BJ (cell line): ENCODE results near the gene ABHD4. TPM values are rescaled to one million over a fixed set of nuclear protein-coding genes. Genes with fewer than 3 reads are reported as not detected.
"Not testable (repeated sequence)": the region's sequence is repeated elsewhere in the genome, so short reads cannot be mapped to it uniquely, and the experiment has no call there.

ENCODE experiments used
- CTCF ChIA-PET: fragments of 350-600 bp; formaldehyde crosslinking; extraction: SDS; loops from one replicate; lab custom pipeline; 2021; ENCODE audit warnings: antibody characterized with exemption, inconsistent platforms; lab: Yijun Ruan, JAX
- POLR2A ChIA-PET: fragments of 300-600 bp; sonication (Branson Sonifier 250); formaldehyde crosslinking; extraction: SDS; loops from one replicate; lab custom pipeline; 2021; ENCODE audit warnings: antibody characterized with exemption; lab: Charles Lee
- DNase-seq: peaks from one replicate; pipeline ENCODE4 v3.0.0-alpha.2; 2011; ENCODE audit warnings: low read depth
- H3K27me3 ChIP-seq: 2 replicates; pipeline ENCODE4 v1.6.0; 2011; ENCODE audit warnings: low read length; ENCODE audit not compliant: control insufficient read depth, insufficient read depth
- H3K36me3 ChIP-seq: 2 replicates; pipeline ENCODE4 v1.5.1; 2011; ENCODE audit warnings: low read length; ENCODE audit not compliant: control insufficient read depth, insufficient read depth
- H3K4me3 ChIP-seq: 2 replicates; pipeline ENCODE4 v1.5.1; 2011; ENCODE audit warnings: low read depth, mild to moderate bottlenecking, control low read depth, low read length
- CTCF ChIP-seq: IDR thresholded peaks from 2 replicates; pipeline ENCODE4 v1.5.1; 2011; ENCODE audit warnings: low read depth, mild to moderate bottlenecking, control low read depth, inconsistent platforms, low read length, moderate library complexity; ENCODE audit not compliant: insufficient read depth
- polyA plus RNA-seq: library from polyadenylated mRNA; depleted of rRNA; stranded (reverse); fragments of >200 nt; gene quantifications from 2 replicates; pipeline ENCODE4 v1.2.3, GENCODE V29; 2011

Gene ABHD4
- polyA plus RNA-seq, 1 experiment, result 115 TPM

GRCh38 chr14:22607291-22607690 is 9.2 kb downstream of the ABHD4 start:
- H3K4me3 ChIP-seq, result no peak overlapping the region
- ChIA-PET CTCF (interaction anchor here (0.8 to 1.3 kb wide), 3 partner anchors 9 to 31 kb away, joined by 3 to 4 read pairs (median 3); no protein-coding TSS in a partner anchor), POLR2A (interaction anchor here (0.6 to 0.7 kb wide), 2 partner anchors 9 to 26 kb away, joined by 3 to 4 read pairs; partner anchors contain the start of gene ABHD4)
- no peak for DNase-seq
- no peaks in the 10 kb centered on the region for H3K27me3 ChIP-seq
- no peak for TF ChIP-seq CTCF
- peaks cover 51% of the 10 kb centered on the region for H3K36me3 ChIP-seq

- DNase-seq, result no peak
- ChIA-PET CTCF (interaction anchor here (1.0 to 4.6 kb wide), 3 partner anchors 11 to 42 kb away, joined by 3 to 45 read pairs (median 7); partner anchors contain the start of genes ABHD4 and DAD1), POLR2A (no interaction called here)
- peaks cover 29% of the 10 kb centered on the region for H3K36me3 ChIP-seq
- TF ChIP-seq CTCF, result no peak
- no peaks in the 10 kb centered on the region for H3K27me3 ChIP-seq
- no peak overlapping the region for H3K4me3 ChIP-seq
Measured at GRCh38 chr14:22610931-22611330, 12.8 kb downstream of the ABHD4 start.

DNA sequence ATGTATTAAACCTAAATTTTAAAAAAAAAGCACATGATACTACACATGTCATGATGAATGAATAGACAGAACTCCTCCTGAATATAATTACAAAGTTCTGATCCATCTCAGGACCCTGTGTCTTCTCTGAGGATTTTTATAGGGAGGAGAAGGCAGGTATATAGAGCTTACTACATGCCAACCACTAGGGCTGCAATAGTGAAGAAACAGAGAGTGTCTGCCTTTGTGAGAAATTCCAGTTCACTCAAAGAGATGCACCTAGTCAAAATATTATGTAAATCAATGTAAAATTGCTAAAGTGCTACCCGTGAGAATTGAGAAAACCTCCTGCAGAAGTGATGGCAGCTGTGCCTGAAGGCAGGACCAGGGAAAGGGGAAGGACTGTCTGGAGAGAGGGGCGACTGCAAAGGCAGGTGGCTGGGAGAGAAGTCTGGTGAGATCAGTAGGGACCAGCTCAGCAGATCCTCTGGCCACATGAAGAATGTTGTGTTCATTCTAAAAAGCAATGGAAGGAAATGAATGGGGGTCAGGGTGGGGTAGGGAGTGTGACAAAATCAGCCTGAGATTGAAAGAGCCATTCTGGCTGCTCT is 15.1 kb downstream of the ABHD4 start:
- DNase-seq, result no peak

GRCh38 chr14:22613736-22614239 is 15.7 kb downstream of the ABHD4 start:
- H3K27me3 ChIP-seq, result no peaks in the 10 kb centered on the region
- POLR2A ChIA-PET, result no interaction called here
- TF ChIP-seq CTCF, result no peak
- no peak for DNase-seq
- no peak overlapping the region for H3K4me3 ChIP-seq
- CTCF ChIA-PET, result interaction anchor here (1.1 to 4.6 kb wide), 4 partner anchors 14 to 106 kb away, joined by 3 to 45 read pairs (median 6); partner anchors contain the start of gene ABHD4
- H3K36me3 ChIP-seq, result peaks cover 14% of the 10 kb centered on the region

More for the DNA sequence above, 15.1 kb downstream of the ABHD4 start:
- Histone ChIP-seq H3K36me3 (peaks cover 16% of the 10 kb centered on the region), H3K27me3 (no peaks in the 10 kb centered on the region), H3K4me3 (no peak overlapping the region)
- ChIA-PET CTCF (interaction anchor here (1.1 to 4.6 kb wide), 4 partner anchors 13 to 107 kb away, joined by 3 to 45 read pairs (median 6); partner anchors contain the start of gene ABHD4), POLR2A (no interaction called here)
- TF ChIP-seq CTCF, result peak; percentile 42

GRCh38 chr14:22614240-22614799 is 16.2 kb downstream of the ABHD4 start:
- Histone ChIP-seq H3K36me3 (peaks cover 14% of the 10 kb centered on the region), H3K4me3 (no peak overlapping the region), H3K27me3 (no peaks in the 10 kb centered on the region)
- no peak for TF ChIP-seq CTCF
- CTCF ChIA-PET, result interaction anchor here (1.3 to 4.6 kb wide), 2 partner anchors 14 to 45 kb away, joined by 5 to 45 read pairs; partner anchors contain the start of gene ABHD4
- DNase-seq, result peak; percentile 100
- POLR2A ChIA-PET, result interaction anchor here (0.7 kb wide), 1 partner anchor 352 kb away, joined by 21 read pairs; no protein-coding TSS in a partner anchor

DNA sequence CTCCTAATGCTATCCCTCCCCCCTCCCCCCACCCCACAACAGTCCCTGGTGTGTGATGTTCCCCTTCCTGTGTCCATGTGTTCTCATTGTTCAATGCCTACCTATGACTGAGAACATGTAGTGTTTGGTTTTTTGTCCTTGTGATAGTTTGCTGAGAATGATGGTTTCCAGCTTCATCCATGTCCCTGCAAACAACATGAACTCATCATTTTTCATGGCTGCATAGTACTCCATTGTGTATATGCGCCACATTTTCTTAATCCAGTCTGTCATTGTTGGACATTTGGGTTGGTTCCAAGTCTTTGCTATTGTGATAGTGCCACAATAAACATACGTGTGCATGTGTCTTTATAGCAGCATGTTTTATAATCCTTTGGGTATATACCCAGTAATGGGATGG is 17.7 kb downstream of the ABHD4 start:
- H3K36me3 ChIP-seq, result peaks cover 12% of the 10 kb centered on the region
- H3K27me3 ChIP-seq, CTCF ChIA-PET, DNase-seq, H3K4me3 ChIP-seq, POLR2A ChIA-PET: not testable (repeated sequence)
